ENCODE measurements around the gene OR13J1.

GRCh38 chr9:35856882-35857281 is 13.3 kb downstream of the OR13J1 start:
- TF ChIP-seq REST (IDR thresholded peaks at IDR 0.05; ENCODE audit: insufficient read depth in 1 of 2, low read depth in 2 of 2, low read length in 1 of 2) (no peak), CTCF (IDR thresholded peaks at IDR 0.05) (no peak), POLR2AphosphoS5 (IDR thresholded peaks at IDR 0.05; ENCODE audit: low read depth, low read length) (no peak)

Measured in Panc1 (cell line).